ENCODE results near the gene CLDN4. TPM values are rescaled to one million over a fixed set of nuclear protein-coding genes. Genes with fewer than 3 reads are reported as not detected.

CLDN4 gene
- polyA plus RNA-seq, 1 of the 3 experiments (the other 2 are of a cell fraction) = 5.9 TPM

- no peaks in the 10 kb centered on the region for H3K27me3 ChIP-seq (ENCODE audit: insufficient read depth)
- H3F3A ChIP-seq (replicated peaks; ENCODE audit: insufficient read depth) = peaks cover 11% of the 10 kb centered on the region
- no peak overlapping the region for H3K4me2 ChIP-seq
- no peaks in the 10 kb centered on the region for H3K9me3 ChIP-seq
- TF ChIP-seq RCOR1 (IDR thresholded peaks at IDR 0.05; ENCODE audit: low read length) (no peak), TAF1 (IDR thresholded peaks at IDR 0.05; ENCODE audit: borderline replicate concordance, low read depth, low read length) (no peak), SIN3A (IDR thresholded peaks at IDR 0.05; ENCODE audit: borderline replicate concordance, low read depth, low read length) (no peak), GATA2 (CRISPR knock-in tag; IDR thresholded peaks at IDR 0.05) (no peak), TEAD4 (IDR thresholded peaks at IDR 0.05; ENCODE audit: borderline replicate concordance, insufficient read depth) (no peak), CHD2 (IDR thresholded peaks at IDR 0.05; ENCODE audit: low read length, partially characterized antibody) (no peak), MEF2A (IDR thresholded peaks at IDR 0.05; ENCODE audit: borderline replicate concordance, low read depth) (no peak)
- TF ChIP-seq, protein P1, sequence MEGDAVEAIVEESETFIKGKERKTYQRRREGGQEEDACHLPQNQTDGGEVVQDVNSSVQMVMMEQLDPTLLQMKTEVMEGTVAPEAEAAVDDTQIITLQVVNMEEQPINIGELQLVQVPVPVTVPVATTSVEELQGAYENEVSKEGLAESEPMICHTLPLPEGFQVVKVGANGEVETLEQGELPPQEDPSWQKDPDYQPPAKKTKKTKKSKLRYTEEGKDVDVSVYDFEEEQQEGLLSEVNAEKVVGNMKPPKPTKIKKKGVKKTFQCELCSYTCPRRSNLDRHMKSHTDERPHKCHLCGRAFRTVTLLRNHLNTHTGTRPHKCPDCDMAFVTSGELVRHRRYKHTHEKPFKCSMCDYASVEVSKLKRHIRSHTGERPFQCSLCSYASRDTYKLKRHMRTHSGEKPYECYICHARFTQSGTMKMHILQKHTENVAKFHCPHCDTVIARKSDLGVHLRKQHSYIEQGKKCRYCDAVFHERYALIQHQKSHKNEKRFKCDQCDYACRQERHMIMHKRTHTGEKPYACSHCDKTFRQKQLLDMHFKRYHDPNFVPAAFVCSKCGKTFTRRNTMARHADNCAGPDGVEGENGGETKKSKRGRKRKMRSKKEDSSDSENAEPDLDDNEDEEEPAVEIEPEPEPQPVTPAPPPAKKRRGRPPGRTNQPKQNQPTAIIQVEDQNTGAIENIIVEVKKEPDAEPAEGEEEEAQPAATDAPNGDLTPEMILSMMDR (IDR thresholded peaks at IDR 0.05) = peak; percentile 23; the same call in 1 of the 2 replicates
- POLR2A ChIA-PET = interaction anchor here (1.0 to 3.0 kb wide), 3 partner anchors 11 to 101 kb away, joined by 3 to 10 read pairs (median 5); partner anchors contain the start of gene ABHD11
- WGBS (ENCODE audit: low lambda C conversion rate) = 96% methylated on average over 12 of the region's 22 CpGs
- no peaks in the 10 kb centered on the region for H4K20me1 ChIP-seq (ENCODE audit: insufficient read depth)
- H3K27ac ChIP-seq (ENCODE audit: low read depth in 2 of 2, low read length in 1 of 2) = no peak overlapping the region
- CTCF ChIA-PET = interaction anchor here (1.0 to 11.5 kb wide), 7 partner anchors 11 to 367 kb away, joined by 3 to 80 read pairs (median 4); no protein-coding TSS in a partner anchor
- no peak overlapping the region for H2AFZ ChIP-seq (ENCODE audit: low read depth)
- peaks cover 4% of the 10 kb centered on the region; the same call in 1 of the 2 replicates for H3K79me2 ChIP-seq (ENCODE audit: insufficient read depth)
- no peak overlapping the region for H3K4me3 ChIP-seq (ENCODE audit: low read depth in 2 of 2, low read length in 1 of 2)
- DNase-seq = peak; percentile 72
- H3K36me3 ChIP-seq (replicated peaks in 1 of 2; ENCODE audit: control insufficient read depth in 1 of 2, insufficient read depth in 2 of 2, low read length in 1 of 2) = no peaks in the 10 kb centered on the region
- H3K9me2 ChIP-seq = no peaks in the 10 kb centered on the region
- H3K9ac ChIP-seq = no peak overlapping the region
- H3K4me1 ChIP-seq (ENCODE audit: control insufficient read depth in 1 of 2, insufficient read depth in 2 of 2, low read depth in 1 of 2, low read length in 1 of 2) = peaks cover 0 to 8% of the 10 kb centered on the region in 2 experiments; a peak in 1 of 4 replicates
Measured at GRCh38 chr7:73839743-73840714, 9.2 kb downstream of the CLDN4 start.

DNA sequence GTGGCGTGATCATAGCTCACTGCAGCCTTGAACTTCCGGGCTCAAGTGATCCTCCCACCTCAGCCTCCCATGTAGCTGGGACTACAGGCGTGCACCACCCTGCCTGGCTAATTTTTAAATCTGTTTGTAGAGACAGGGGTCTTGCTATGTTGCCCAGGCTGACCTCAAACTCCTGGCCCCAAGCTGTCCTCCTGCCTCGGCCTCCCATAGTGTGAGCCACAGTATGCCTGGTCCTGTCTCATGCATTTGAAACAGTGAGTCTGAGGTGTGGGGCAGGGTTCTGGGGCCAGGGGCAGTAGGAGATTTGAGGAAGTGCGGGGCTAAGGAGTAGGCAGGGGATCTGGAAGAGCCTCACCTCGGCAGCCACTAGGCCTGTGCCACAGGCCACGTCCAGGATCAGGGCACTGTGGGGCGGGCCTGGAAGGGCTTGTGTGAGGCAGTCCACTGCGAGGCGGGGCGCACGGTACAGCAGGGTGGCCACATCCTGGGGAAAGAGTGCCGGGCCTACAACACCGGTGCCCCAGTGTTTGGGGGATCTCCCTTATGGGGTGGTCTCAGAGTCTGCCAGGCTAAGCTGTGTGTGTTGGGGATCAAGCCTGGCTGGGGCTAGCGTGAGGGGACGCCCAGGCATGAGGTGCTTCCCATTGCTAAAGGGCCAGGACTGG, 10.1 kb downstream of the CLDN4 start:
- H3K4me3 ChIP-seq (ENCODE audit: low read depth in 2 of 2, low read length in 1 of 2) = no peak overlapping the region
- ChIA-PET CTCF (interaction anchor here (0.6 to 11.5 kb wide), 10 partner anchors 8 to 366 kb away, joined by 3 to 80 read pairs (median 3); no protein-coding TSS in a partner anchor), POLR2A (interaction anchor here (1.0 to 3.0 kb wide), 3 partner anchors 11 to 102 kb away, joined by 3 to 10 read pairs (median 5); partner anchors contain the start of gene ABHD11)
- TF ChIP-seq EZH2phosphoT487 (IDR thresholded peaks at IDR 0.05; ENCODE audit: borderline replicate concordance, low read depth) (no peak), ELF1 (IDR thresholded peaks at IDR 0.05) (no peak), FOXM1 (IDR thresholded peaks at IDR 0.05; ENCODE audit: low read depth) (no peak), MEF2A (IDR thresholded peaks at IDR 0.05; ENCODE audit: borderline replicate concordance, low read depth) (no peak)
- no peaks in the 10 kb centered on the region for H3K27me3 ChIP-seq (ENCODE audit: insufficient read depth)
- no peak overlapping the region for H2AFZ ChIP-seq (ENCODE audit: low read depth)
- no peaks in the 10 kb centered on the region for H3K36me3 ChIP-seq (replicated peaks in 1 of 2; ENCODE audit: control insufficient read depth in 1 of 2, insufficient read depth in 2 of 2, low read length in 1 of 2)
- no peaks in the 10 kb centered on the region for H3K9me2 ChIP-seq
- peaks cover 0 to 8% of the 10 kb centered on the region in 2 experiments; a peak in 1 of 4 replicates for H3K4me1 ChIP-seq (ENCODE audit: control insufficient read depth in 1 of 2, insufficient read depth in 2 of 2, low read depth in 1 of 2, low read length in 1 of 2)
- 96% methylated on average over 16 of the region's 16 CpGs for WGBS (ENCODE audit: low lambda C conversion rate)
- no peak overlapping the region for H3K9ac ChIP-seq
- H3F3A ChIP-seq (replicated peaks; ENCODE audit: insufficient read depth) = peaks cover 11% of the 10 kb centered on the region
- peak overlapping the region; percentile 100; the same call in 1 of the 2 replicates for H3K4me2 ChIP-seq
- H3K27ac ChIP-seq (ENCODE audit: low read depth in 2 of 2, low read length in 1 of 2) = no peak overlapping the region
- H4K20me1 ChIP-seq (ENCODE audit: insufficient read depth) = no peaks in the 10 kb centered on the region
- peaks cover 4% of the 10 kb centered on the region; the same call in 1 of the 2 replicates for H3K79me2 ChIP-seq (ENCODE audit: insufficient read depth)
- no peak for DNase-seq
- no peaks in the 10 kb centered on the region for H3K9me3 ChIP-seq
